Cardiac ventricle fibroblast (primary cell): ENCODE measurements around the gene OR1G1. TPM values are rescaled to one million over a fixed set of nuclear protein-coding genes. Genes with fewer than 3 reads are reported as not detected.

ENCODE experiments used
- total RNA-seq: library from RNA; depleted of rRNA; stranded (reverse); fragments of >200 nt; gene quantifications from 2 replicates; pipeline ENCODE4 v1.2.3, GENCODE V29; 2015

The OR1G1 gene
- total RNA-seq: not detected in 2 replicates

GRCh38 chr17:3127451-3127850 is at the start of gene OR1G1:
Gene OR1G1, minus strand, starts transcription at chr17:3127551. Its CDS starts 0 bp downstream, at chr17:3127551.

GRCh38 chr17:3104322-3104721 is 23.0 kb downstream of the OR1G1 start, which contains the start of gene OR1D2:
Gene OR1D2, minus strand, starts transcription at chr17:3104422. Its CDS starts 11,426 bp downstream, at chr17:3092996.

Other genes with a start within 250 kb of the OR1G1 start
- gene OR1D5, start 63.9 kb downstream of the OR1G1 start, total RNA-seq: not detected in 2 replicates
- not detected in 2 replicates for gene OR1D2, start 23.1 kb downstream of the OR1G1 start, total RNA-seq
- gene OR1A2, start 70.0 kb upstream of the OR1G1 start, total RNA-seq: not detected in 2 replicates
- not detected in 2 replicates for gene OR1A1, start 80.1 kb upstream of the OR1G1 start, total RNA-seq
- not detected in 2 replicates for gene OR3A1, start 170.8 kb upstream of the OR1G1 start, total RNA-seq